A549 (cell line): ENCODE results near the gene GTF2H4.
A peak's percentile ranks its signal among the peaks of the same experiment; 100 is the strongest.

ENCODE experiments used
- EP300 ChIP-seq, 2 experiments: fragments of >200 bp; sonication (Bioruptor Twin); formaldehyde crosslinking; IDR thresholded peaks; 2 replicates in 1 of 2; 3 replicates in 1 of 2; pipeline ENCODE4 v1.6.1; 2016 to 2017
- RCOR1 ChIP-seq: fragments of 150-350 bp; IDR thresholded peaks from 2 replicates; pipeline ENCODE4 v1.6.1; 2014; ENCODE audit warnings: antibody characterized with exemption, low read length, low read depth
- RNF2 ChIP-seq: fragments of 200-600 bp; sonication (generic); IDR thresholded peaks from 2 replicates; pipeline ENCODE4 v1.6.1; 2016; ENCODE audit warnings: low read depth, mild to moderate bottlenecking, antibody characterized with exemption, moderate library complexity, borderline replicate concordance
- SMC3 ChIP-seq: fragments of >200 bp; sonication (Bioruptor Twin); formaldehyde crosslinking; IDR thresholded peaks from 3 replicates; pipeline ENCODE4 v1.6.1; 2018; ENCODE audit warnings: inconsistent platforms
- TF ChIP-seq, protein P1 (sequence below): fragments of >200 bp; sonication (Bioruptor Twin); formaldehyde crosslinking; IDR thresholded peaks from 3 replicates; pipeline ENCODE4 v1.5.1; 2016

DNA sequence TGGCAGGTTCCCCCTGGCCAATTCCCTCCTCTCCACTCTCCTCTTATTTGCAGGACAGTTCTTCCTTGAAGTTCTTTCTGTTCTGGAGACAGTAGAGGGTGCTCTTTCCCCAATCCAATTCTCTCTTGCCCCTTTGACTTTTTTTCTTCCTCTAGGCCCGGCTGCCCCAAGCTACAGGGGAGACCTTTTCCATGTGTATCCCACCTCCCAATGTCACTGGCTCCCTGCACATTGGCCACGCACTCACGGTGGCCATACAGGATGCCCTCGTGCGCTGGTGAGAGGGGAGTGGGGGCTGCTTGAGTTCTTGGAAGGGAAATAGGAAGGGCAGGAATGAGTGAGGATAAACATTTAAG is 7.6 kb downstream of the GTF2H4 start:
- TF ChIP-seq, protein P1, sequence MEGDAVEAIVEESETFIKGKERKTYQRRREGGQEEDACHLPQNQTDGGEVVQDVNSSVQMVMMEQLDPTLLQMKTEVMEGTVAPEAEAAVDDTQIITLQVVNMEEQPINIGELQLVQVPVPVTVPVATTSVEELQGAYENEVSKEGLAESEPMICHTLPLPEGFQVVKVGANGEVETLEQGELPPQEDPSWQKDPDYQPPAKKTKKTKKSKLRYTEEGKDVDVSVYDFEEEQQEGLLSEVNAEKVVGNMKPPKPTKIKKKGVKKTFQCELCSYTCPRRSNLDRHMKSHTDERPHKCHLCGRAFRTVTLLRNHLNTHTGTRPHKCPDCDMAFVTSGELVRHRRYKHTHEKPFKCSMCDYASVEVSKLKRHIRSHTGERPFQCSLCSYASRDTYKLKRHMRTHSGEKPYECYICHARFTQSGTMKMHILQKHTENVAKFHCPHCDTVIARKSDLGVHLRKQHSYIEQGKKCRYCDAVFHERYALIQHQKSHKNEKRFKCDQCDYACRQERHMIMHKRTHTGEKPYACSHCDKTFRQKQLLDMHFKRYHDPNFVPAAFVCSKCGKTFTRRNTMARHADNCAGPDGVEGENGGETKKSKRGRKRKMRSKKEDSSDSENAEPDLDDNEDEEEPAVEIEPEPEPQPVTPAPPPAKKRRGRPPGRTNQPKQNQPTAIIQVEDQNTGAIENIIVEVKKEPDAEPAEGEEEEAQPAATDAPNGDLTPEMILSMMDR: peak; percentile 74
- TF ChIP-seq RNF2 (no peak), RCOR1 (no peak), EP300 (IDR thresholded peaks at IDR 0.05) (no peak), SMC3 (peak; percentile 82)
